GM19455 (cell line): ENCODE results near the gene TBCCD1.
"Not testable (repeated sequence)": the region's sequence is repeated elsewhere in the genome, so short reads cannot be mapped to it uniquely, and the experiment has no call there.

Experiments used
- ATAC-seq: cut with Tn5 transposase; IDR thresholded peaks from one replicate; pipeline ENCODE4 v1.9.1; 2021; ENCODE audit not compliant: unreplicated experiment

Gene TBCCD1

GRCh38 chr3:186520431-186520830 is 46.7 kb downstream of the TBCCD1 start:
- no peak for ATAC-seq

GRCh38 chr3:186519021-186519658 is 48.0 kb downstream of the TBCCD1 start:
- ATAC-seq = no peak

- ATAC-seq = no peak
Measured at GRCh38 chr3:186517218-186517617, 49.9 kb downstream of the TBCCD1 start.

- no peak for ATAC-seq
Measured at GRCh38 chr3:186516646-186517045, 50.5 kb downstream of the TBCCD1 start.

- ATAC-seq = no peak
Measured at GRCh38 chr3:186515125-186515524, 52.0 kb downstream of the TBCCD1 start.

GRCh38 chr3:186514296-186515002 is 52.7 kb downstream of the TBCCD1 start:
- ATAC-seq = no peak

- ATAC-seq = no peak
Measured at GRCh38 chr3:186513386-186513785, 53.8 kb downstream of the TBCCD1 start.

GRCh38 chr3:186512570-186513302 is 54.4 kb downstream of the TBCCD1 start:
- ATAC-seq = no peak

GRCh38 chr3:186511702-186512101 is 55.4 kb downstream of the TBCCD1 start:
- no peak for ATAC-seq

GRCh38 chr3:186511245-186511644 is 55.9 kb downstream of the TBCCD1 start:
- peak; percentile 81 for ATAC-seq

GRCh38 chr3:186510374-186511079 is 56.6 kb downstream of the TBCCD1 start:
- ATAC-seq = no peak

- ATAC-seq = no peak
Measured at GRCh38 chr3:186509423-186509822, 57.7 kb downstream of the TBCCD1 start.

GRCh38 chr3:186506857-186507256 is 60.3 kb downstream of the TBCCD1 start:
- no peak for ATAC-seq

GRCh38 chr3:186506191-186506739 is 60.9 kb downstream of the TBCCD1 start:
- no peak for ATAC-seq

GRCh38 chr3:186502966-186503712 is 64.0 kb downstream of the TBCCD1 start:
- ATAC-seq = no peak

- ATAC-seq = no peak
Measured at GRCh38 chr3:186502138-186502948, 64.8 kb downstream of the TBCCD1 start.

- not testable (repeated sequence) for ATAC-seq
Measured at GRCh38 chr3:186499949-186500348, 67.2 kb downstream of the TBCCD1 start.

- not testable (repeated sequence) for ATAC-seq
Measured at GRCh38 chr3:186498022-186498421, 69.1 kb downstream of the TBCCD1 start.

- ATAC-seq = no peak
Measured at GRCh38 chr3:186497608-186498007, 69.5 kb downstream of the TBCCD1 start.

- no peak for ATAC-seq
Measured at GRCh38 chr3:186496635-186497034, 70.5 kb downstream of the TBCCD1 start.
